ENCODE data around the gene PLCB1.

The PLCB1 gene

DNA sequence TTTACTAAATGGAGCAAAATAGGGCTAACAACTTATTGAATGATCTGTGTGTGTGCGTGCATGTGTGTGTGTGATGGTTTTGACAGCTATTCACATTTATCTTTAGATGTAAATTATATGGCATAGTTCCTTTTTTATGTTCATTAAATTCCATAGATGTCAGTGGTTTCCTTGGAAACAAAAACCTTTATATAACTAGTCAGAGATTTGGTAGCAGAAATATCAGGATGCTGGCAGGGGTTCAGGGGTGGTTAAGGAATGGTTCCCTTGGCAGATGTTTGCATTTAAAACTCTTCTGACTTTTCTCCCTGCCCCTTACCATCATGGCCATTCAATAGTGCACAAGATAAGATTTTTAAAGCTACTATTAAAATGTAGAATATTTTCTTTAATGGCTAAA lies 256.6 kb downstream of the PLCB1 start:
- no peak for TF ChIP-seq TAF1 (IDR thresholded peaks at IDR 0.05; ENCODE audit: borderline replicate concordance, insufficient read depth, low read length)
- no peak for TF ChIP-seq POLR2AphosphoS5 (IDR thresholded peaks at IDR 0.05; ENCODE audit: low read depth, low read length)
- no peak for TF ChIP-seq SIN3A (IDR thresholded peaks at IDR 0.05; ENCODE audit: borderline replicate concordance, insufficient read depth, low read length)
- no peak for TF ChIP-seq FOXP2 (optimal IDR thresholded peaks at IDR 0.05; ENCODE audit: borderline replicate concordance, extremely low read depth, extremely low read length, insufficient read depth)
- TF ChIP-seq, protein P1, sequence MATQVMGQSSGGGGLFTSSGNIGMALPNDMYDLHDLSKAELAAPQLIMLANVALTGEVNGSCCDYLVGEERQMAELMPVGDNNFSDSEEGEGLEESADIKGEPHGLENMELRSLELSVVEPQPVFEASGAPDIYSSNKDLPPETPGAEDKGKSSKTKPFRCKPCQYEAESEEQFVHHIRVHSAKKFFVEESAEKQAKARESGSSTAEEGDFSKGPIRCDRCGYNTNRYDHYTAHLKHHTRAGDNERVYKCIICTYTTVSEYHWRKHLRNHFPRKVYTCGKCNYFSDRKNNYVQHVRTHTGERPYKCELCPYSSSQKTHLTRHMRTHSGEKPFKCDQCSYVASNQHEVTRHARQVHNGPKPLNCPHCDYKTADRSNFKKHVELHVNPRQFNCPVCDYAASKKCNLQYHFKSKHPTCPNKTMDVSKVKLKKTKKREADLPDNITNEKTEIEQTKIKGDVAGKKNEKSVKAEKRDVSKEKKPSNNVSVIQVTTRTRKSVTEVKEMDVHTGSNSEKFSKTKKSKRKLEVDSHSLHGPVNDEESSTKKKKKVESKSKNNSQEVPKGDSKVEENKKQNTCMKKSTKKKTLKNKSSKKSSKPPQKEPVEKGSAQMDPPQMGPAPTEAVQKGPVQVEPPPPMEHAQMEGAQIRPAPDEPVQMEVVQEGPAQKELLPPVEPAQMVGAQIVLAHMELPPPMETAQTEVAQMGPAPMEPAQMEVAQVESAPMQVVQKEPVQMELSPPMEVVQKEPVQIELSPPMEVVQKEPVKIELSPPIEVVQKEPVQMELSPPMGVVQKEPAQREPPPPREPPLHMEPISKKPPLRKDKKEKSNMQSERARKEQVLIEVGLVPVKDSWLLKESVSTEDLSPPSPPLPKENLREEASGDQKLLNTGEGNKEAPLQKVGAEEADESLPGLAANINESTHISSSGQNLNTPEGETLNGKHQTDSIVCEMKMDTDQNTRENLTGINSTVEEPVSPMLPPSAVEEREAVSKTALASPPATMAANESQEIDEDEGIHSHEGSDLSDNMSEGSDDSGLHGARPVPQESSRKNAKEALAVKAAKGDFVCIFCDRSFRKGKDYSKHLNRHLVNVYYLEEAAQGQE (IDR thresholded peaks at IDR 0.05; ENCODE audit: insufficient read depth in 1 of 2, low read depth in 2 of 2, low read length in 2 of 2): no peak

DNA sequence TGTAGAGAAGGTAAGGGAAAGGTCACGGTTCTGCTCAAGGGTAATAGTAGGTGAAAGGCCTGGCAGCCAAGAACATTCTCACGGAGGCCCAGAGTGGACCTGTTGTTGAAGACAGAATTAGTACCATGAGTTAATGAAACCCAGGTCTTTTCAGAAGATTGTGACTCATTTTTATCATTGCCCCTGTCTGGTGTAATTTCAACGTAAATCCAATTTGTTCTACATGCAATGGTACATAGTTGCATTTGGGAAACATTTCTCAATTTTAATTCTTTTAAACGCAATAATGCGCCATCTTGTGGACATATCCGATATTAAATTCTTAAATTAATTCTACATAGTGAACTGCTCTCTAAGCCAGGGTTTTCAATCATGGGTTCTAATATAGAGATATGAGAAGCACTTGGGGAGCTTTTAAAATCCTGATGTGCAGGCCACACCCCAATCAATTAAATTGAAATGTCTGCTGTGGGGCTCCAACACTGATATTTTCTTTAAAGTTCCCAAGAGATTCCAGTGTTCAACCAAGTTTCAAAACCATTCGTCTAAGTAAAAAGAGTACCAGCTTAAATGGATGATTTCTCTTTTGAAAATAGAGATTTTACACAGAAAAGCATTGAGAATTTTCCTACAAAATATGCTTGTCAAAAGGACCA lies 257.4 kb downstream of the PLCB1 start:
- TF ChIP-seq, protein P1 (IDR thresholded peaks at IDR 0.05; ENCODE audit: insufficient read depth in 1 of 2, low read depth in 2 of 2, low read length in 2 of 2): no peak
- no peak for TF ChIP-seq POLR2AphosphoS5 (IDR thresholded peaks at IDR 0.05; ENCODE audit: low read depth, low read length)
- no peak for TF ChIP-seq SIN3A (IDR thresholded peaks at IDR 0.05; ENCODE audit: borderline replicate concordance, insufficient read depth, low read length)
- no peak for TF ChIP-seq FOXP2 (optimal IDR thresholded peaks at IDR 0.05; ENCODE audit: borderline replicate concordance, extremely low read depth, extremely low read length, insufficient read depth)

DNA sequence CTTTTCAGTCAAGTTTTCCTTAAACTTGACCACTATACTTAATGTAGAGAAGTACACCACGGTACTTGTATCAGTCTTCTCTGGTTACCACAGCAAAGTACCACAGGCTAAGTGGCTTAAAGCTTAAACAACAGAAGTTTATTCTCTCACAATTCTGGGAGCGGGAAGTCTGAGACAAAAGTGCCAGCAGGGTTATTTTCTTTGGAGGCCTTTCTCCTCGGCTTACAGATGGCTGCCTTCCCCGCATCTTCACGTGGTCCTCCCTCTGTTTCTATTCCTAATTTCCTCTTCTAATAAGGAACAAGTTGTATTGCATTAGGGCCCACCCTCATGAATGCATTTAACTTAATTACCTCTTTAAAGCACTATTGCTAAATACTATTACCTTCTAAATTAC lies 258.0 kb downstream of the PLCB1 start:
- TF ChIP-seq, protein P1 (IDR thresholded peaks at IDR 0.05; ENCODE audit: insufficient read depth in 1 of 2, low read depth in 2 of 2, low read length in 2 of 2): no peak
- TF ChIP-seq SIN3A (IDR thresholded peaks at IDR 0.05; ENCODE audit: borderline replicate concordance, insufficient read depth, low read length): no peak
- TF ChIP-seq FOXP2 (optimal IDR thresholded peaks at IDR 0.05; ENCODE audit: borderline replicate concordance, extremely low read depth, extremely low read length, insufficient read depth): no peak
- no peak for TF ChIP-seq POLR2AphosphoS5 (IDR thresholded peaks at IDR 0.05; ENCODE audit: low read depth, low read length)

DNA sequence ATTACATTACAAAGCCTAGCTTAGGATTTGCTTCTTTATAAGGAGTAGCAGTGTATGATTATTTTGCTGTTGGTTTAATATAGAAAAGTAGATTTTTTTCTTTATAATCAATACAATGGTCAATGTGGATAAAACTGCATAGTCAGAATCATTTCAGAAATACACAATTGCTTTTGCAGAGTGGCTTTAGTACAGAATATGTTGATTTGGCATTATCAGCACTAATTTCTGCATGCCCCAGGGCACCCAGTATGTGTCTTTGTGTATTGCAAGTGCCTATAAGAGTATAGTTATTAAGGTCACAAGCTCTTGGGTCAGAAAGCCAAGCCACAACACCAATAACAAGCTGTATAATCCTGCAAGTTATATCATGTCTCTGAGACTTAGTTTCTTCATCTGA lies 258.4 kb downstream of the PLCB1 start:
- TF ChIP-seq, protein P1 (IDR thresholded peaks at IDR 0.05; ENCODE audit: insufficient read depth in 1 of 2, low read depth in 2 of 2, low read length in 2 of 2): no peak
- no peak for TF ChIP-seq TAF1 (IDR thresholded peaks at IDR 0.05; ENCODE audit: borderline replicate concordance, insufficient read depth, low read length)
- TF ChIP-seq POLR2AphosphoS5 (IDR thresholded peaks at IDR 0.05; ENCODE audit: low read depth, low read length): no peak
- TF ChIP-seq SIN3A (IDR thresholded peaks at IDR 0.05; ENCODE audit: borderline replicate concordance, insufficient read depth, low read length): no peak

DNA sequence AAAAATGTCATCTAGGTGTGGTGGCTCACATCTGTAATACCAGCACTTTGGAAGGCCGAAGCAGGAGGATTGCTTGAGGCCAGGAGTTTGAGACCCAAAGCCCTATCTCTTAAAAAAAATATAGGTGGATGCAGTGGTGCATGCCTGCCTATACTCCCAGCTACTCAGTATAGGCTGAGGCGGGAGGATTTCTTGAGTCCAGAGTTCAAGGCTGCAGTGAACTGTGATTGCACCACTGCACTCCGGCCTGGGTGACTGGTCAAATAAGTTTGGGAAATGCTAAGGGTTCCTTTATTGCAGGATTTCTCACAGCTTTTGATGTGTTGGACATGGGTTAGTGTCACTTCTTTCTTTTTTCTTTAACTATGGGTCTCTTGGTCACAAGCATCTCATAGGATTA lies 261.3 kb downstream of the PLCB1 start:
- TF ChIP-seq POLR2AphosphoS5 (IDR thresholded peaks at IDR 0.05; ENCODE audit: low read depth, low read length): no peak
- no peak for TF ChIP-seq FOXP2 (optimal IDR thresholded peaks at IDR 0.05; ENCODE audit: borderline replicate concordance, extremely low read depth, extremely low read length, insufficient read depth)
- TF ChIP-seq, protein P1 (IDR thresholded peaks at IDR 0.05; ENCODE audit: insufficient read depth in 1 of 2, low read depth in 2 of 2, low read length in 2 of 2): no peak
- no peak for TF ChIP-seq SIN3A (IDR thresholded peaks at IDR 0.05; ENCODE audit: borderline replicate concordance, insufficient read depth, low read length)
- TF ChIP-seq TAF1 (IDR thresholded peaks at IDR 0.05; ENCODE audit: borderline replicate concordance, insufficient read depth, low read length): no peak
